GM19397 (cell line): ENCODE results near the gene OLFM1.

ENCODE experiments used
- ATAC-seq: cut with Tn5 transposase; IDR thresholded peaks from one replicate; pipeline ENCODE4 v1.9.1; 2021; ENCODE audit warnings: mild to moderate bottlenecking, moderate library complexity; ENCODE audit not compliant: unreplicated experiment

OLFM1 gene

DNA sequence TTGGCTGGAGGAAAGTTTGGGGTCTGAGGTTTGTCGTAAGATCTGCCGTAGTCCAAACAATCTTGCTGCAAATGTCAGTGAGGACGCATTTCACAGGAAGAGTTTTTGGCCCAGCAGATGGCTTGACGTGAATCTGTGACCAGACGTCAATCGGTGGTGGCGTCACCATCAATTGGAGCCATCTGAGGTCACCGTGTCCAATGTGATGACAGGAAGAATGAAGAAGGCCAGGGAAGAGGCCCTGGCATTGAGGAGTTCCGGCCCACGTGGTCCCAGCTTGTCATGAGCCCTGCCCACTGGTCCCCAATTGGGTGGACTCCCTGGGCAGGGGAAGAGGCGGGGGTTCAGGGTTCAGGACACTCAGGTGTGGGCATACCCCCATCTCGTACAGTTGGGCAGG, 79.9 kb downstream of the OLFM1 start:
- no peak for ATAC-seq

GRCh38 chr9:135167849-135168655, 80.6 kb downstream of the OLFM1 start:
- ATAC-seq = no peak

DNA sequence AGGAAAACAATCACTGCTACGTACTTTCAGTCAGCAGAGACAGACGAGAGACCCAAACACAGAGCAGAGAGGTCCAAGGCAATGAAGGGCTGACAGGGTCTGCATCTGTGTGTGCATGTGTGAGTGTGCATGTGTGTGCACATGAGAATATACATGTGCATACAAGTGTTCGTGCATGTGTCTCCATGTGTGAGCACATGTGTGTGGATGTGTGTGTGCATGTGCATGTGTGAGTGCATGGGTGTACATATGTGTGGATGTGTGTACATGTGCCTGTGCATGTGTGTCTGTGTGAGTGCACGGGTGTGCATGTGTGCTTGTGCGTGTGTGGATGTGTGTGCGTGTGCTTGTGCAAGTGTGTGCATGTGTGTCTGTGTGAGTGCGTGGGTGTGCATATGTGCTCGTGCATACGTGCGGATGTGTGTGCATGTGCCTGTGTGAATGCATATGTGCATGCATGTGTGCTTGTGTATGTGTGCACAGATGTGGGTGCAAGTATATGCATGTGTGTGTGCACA, 82.3 kb downstream of the OLFM1 start:
- no peak for ATAC-seq

GRCh38 chr9:135170535-135170934, 83.1 kb downstream of the OLFM1 start:
- ATAC-seq = no peak
